Activated CD4-positive, CD25-positive, alpha-beta regulatory T cell treated with anti-CD3 and anti-CD28 coated beads, Interleukin-2, amount 50 U/mL, for 16 hours (primary cell): ENCODE data around the gene PTH2.
A peak's percentile ranks its signal among the peaks of the same experiment; 100 is the strongest.

Experiments used
- DNase-seq: peaks from one replicate; pipeline ENCODE4 v3.0.0-alpha.2; 2020; ENCODE audit warnings: low read depth, low spot score

Gene PTH2

DNA sequence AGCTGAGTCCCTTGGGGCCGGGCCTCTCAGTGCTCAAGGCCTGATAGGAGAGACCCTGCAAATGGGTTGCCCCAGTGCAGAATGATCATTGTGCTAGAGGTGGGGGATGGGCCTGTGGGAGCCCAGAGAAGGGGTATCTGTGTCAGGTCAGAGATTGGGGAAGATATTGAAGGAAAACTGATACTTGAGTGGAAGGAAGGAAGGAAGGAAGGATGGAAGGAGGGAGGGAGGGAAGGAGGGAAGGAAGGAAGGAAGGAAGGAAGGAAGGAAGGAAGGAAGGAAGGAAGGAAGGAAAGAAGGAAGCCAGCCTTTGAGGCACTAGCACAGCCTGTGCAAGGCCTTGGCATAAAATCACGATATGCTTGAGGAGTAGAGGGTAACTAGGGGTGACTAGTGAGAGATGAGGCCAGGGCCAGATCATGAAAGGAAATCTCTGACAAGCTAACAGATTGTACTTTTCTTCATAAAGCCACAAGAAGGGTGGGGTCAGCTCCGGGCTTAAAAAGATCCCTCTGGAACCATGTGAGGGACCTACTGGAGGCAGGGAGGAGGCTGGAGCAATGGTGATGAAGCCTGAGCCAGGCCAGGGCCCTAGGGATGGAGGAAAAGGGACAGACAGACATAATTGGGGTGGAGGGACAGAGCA is 11.4 kb downstream of the PTH2 start:
- DNase-seq, result no peak

DNA sequence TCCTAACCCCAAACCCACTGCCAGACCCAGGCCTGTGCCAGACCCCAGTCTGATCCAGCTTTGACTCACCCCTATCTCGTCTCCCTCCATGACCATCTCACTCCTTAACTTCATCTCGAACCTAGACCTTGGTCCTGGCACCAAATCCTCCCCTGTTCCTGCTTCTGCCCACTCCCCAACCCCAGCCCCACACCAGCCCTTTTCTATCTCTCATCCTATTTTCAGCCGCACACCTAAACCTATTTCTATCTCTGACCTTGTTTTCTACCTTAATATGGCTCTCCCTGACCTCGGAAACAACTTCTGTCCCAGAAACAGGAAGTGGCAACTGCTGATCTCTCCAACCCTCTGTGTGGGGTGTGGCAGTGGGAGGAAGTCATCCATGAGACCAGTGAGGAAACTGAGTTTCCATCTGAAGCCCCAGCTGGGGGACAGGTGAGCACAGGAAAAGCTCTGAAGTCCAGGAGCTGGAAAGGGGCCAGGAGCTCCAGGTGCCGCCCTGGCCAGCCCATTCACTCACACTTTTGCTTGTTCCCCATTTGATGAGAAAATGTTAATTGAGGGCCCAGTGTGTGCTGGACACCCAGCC is 13.7 kb downstream of the PTH2 start:
- no peak for DNase-seq

DNA sequence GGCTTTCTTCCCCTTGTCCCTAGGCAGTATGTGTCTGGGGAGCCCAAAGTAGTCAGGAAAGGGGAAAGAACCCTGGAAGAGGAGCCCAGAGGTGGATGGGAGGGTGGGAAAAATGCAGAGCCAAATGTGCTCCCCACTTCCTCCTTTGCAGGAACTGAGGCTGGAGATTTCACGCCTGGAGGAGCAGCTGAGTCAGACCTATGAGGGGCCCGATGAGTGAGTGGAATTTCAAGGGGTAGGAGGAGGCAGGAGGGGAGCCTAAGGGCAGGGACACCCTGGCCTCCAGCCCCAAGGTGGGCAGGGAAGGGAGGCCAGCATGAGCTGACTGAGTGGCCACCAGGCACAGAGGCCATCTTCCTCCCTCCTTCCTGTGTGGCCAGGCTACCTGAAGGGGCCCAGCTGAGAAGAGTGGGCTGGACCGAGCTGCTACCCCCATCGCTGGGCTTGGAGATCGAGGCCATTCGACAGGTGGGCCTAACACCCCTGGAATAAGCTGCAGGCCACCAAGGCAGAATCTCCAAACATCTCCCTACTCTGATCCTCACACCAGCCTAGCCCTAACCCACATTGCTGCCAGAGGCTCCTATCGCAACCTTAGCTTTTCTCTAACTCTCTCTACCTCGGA is 14.3 kb downstream of the PTH2 start:
- DNase-seq, result no peak

DNA sequence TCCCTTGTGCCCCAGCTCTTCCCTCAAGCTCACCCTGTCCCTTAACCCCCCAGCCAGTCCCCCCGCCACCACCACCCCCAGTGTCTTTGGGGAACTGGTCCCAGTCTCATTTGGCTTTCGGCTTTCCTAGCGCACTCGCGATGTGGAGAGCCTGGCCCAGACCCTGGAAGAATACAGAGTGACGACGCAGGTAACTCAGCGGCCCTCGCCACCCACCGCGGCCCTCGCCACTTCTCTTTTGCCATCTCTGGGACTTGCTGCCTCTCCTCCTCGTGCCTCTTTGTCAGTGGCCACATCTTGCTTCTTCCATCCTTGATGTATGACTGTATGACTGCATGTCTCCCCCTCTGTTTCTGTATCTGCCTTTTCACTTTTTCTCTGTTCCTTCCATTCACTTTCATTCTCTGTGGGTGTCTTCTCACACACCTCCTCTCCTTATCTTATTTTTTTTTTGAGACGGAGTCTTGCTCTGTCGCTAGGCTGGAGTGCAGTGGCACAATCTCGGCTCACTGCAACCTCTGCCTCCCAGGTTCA is 15.7 kb downstream of the PTH2 start:
- DNase-seq, result no peak

DNA sequence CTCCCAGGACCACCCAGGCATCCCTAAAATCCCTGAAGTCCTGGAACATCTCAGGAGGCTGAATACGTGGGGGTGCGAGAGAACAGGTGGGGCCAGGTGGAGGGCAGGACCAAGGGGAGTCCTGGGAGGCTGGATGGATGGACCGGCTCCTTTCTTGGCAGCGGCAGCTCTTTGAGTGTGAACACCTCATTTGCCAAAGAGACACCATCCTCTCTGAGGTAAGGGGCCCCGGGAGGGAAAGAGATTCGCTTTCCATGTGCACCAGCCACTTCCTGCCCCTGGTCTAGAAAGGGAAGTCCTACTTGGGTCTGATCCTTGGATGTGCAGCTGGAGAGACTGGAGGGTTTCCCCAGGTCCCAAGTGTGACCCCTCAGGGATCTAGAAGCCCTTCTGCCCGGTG is 16.2 kb downstream of the PTH2 start:
- no peak for DNase-seq

DNA sequence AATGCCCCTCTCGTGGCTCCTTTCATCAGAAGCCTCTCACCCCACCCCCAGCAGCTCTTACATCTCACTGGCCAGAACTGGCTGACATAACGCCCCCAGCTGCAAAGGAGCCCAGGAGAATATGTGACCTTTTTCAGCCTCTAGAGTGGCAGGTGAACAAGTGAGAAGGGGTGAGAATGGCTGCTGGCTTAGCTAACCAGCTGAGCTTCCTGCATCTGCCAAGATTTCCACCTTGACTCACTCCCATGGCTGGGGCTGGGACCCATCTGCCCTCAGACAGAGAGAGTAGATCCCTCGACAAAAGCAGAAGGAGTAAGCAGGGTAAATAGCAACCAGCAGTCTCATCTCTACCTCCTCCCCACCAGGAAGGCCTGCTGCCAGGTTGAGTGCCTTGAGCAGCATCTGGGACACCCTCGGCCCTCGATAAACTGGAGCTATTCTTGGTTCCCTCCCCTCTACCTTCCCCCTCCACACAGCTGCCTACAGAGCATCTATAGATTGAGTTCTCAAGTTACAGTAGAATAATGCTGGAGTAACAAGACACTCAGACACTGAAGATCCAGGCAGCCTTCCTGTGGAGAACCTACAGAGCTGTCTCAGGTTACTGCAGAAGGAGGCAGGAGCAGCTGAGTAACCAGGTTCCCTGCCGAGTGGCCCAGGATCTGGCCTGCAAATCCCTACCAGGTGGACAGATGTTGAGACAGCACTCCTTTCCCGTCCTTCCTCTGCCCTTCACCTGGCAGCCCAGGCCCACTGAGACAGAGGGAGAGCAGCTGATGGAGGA is 19.6 kb downstream of the PTH2 start:
- DNase-seq, result no peak

DNA sequence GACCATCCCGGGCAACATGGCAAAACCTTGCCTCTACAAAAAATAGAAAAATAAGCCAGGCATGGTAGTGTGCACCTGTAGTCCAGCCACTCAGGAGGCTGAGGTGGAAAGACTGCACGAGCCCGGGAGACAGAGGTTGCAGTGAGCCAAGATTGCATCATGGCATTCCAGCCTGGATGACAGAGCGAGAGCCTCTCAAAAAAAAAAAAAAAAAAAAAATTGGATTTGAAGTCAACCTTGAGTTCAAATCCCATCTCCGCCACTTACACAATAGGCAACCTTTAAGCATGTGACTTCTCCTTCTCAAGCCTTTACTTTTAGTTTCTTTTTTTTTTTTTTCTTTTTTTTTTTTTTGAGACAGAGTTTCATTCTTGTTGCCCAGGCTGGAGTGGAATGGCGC is 23.2 kb downstream of the PTH2 start:
- no peak for DNase-seq

DNA sequence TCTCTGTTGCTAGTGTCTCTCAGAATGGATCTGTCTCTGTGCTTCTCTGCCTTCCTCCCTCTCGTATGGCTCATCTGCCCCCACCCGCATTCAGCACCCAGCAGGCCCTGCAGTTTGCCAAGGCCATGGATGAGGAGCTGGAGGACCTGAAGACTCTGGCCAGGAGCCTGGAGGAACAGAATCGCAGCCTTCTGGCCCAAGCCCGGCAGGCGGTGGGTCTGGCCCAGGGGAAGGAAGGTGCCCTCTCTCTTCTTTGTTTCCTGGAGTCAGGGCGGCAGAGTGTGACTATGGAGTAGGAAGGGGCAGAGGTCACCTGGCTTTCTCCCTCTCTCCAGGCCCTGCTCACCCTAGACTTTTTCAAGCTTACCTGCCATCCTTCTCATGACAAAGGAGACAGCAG is 24.3 kb downstream of the PTH2 start:
- no peak for DNase-seq

DNA sequence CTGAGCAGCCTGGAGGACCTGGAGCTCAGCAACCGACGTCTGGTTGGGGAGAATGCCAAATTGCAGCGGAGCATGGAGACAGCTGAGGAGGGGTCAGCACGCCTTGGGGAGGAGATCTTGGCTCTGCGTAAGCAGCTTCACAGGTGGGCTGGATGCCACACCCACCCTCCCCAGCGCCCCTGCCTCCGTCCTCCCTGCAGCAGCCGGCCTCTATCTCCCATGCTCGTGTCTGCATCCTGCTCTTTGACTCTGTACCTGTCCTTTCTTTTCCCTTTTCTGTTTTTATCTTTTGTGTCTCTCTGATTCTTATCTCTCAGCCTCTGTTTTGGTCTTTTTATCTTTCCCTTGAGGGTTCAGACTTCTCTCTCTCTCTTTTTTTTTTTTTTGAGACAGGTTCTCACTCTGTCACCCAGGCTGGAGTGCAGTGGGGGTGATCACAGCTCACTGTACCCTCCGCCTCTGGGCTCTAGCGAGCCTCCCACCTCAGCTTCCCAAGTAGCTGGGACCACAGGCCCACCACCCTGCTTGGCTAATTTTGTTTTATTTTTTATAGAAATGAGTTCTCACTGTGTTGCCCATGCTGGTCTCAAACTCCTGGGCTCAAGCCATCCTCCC is 25.1 kb downstream of the PTH2 start:
- no peak for DNase-seq

DNA sequence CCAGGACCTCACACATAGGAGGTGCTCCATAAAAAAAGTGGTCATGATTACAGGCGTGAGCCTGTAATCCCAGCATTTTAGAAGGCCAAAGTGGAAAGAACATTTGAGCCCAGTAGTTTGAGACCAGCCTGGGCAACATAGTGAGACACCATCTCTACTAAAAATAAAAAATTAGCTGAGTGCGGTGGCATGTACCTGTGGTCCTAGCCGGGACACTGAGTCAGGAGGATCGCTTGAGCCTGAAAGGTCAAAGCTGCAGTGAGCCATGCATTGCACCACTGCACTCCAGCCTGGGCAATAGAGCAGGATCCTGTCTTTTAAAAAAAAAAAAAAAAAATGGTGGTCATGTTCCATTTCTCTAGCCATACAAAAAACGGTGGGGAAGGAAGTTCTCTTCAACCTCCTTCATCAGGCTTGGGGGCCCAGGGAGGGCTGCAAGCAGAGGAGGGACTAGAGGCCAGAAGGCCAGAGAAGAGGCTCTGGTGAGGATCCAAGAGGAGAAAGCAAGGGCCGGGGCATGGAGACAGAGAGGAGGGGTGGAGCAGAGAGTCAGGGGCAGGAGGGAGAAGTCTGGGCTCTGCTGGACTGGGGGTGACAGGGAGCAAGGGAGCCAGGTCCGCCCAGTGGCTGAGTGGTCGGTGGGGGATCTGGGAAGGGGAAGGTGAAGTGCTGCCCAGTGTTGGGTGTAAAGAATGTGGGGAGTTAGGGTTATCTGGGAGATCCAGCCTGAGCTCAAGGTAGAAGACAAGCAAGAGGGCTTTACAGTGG is 26.3 kb downstream of the PTH2 start:
- no peak for DNase-seq

DNA sequence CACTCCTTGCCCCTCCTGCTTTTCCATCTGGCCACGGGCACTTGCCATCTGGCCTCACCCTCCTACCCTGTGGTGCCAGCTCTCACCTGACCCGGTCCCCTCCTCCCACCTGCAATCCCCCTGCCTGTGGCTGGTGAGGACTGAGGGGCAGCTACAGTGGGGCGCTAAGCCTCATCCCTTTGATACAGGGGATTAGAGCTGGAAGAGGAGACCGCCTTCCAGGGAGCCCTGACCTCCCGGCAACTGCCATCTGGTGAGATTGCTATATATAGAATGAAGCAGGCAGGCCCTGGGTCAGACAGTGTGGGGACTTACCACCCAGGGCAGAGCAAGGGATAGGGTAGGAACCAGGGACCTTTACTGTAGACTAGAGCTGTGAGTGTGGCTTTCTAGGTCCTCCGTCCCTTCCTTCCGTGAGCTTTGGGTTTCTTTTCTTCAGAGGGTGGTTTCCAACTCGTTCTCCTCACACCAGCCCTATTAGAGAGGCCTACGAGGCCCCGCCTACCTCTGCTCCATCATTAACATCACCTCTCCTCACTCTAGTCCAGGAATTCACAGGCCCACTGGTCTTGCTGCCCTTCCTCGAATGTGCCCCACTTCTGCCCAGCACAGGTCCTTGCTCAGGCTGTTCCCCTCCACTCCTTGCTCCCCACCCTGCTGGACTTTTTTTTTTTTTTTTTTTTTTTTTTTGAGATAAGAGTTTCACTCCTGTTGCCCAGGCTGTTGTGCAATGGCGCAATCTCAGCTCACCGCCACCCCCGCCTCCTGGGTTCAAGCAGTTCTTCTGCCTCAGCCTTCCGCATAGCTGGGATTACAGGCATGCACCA is 27.4 kb downstream of the PTH2 start:
- no peak for DNase-seq

DNA sequence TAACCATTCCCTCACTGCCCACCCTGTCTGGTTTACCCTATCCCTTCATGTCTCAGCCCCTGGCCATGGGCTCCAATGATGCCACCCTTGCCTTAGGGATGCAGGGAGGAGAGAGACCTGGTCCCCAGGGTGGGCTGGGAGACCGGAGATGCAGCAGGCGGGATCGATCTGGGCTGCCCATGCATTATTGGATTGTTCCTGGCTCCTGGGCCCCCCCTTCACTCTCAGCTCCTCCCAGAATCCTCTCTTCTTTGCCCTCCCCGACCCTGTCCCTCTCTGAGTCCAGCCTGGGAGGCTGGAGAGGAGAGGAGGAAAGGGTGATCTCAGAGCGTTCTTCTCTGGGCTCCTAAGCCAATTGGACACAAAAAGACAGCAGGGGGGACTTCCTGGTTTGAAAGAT is 29.4 kb downstream of the PTH2 start:
- DNase-seq, result no peak

DNA sequence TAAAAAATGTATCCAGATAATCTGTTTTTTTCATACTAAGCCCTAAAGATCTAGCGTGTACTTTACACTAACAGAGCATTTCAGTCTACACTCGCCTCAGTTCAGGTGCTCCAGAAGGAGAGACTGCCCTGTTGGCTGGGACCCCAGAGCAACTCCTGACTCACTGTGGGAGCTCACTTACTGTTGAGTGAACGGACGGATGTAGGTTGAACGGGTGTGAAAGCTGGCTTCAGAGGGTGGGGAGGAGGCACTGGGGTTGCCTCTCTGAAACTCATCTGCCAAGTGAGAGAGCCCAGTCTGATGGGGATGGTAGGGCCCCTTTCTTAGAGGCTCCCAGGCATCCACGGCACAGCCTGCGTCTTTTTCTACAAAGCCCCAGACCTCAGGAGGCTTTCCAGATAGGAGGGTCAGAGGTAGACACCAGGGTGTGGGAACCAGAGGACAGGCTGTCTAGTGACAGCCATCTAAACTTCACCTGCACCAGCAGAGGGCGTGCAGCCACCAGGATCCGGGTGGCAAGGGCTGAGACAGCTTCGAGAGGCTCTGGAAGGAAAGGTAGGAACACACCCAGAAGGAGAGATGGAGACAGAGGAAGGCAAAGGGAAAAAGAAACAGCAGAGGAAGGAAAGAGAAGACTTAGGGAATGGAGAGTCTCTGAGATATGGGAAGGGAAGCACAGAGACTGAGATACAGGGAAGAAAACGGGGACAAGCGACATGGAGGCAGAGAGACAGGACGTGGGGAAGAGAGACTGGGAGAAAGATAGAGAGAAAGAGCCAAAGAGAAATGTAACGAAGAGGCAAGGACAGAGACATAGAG is 31.5 kb downstream of the PTH2 start:
- DNase-seq, result peak; percentile 68

DNA sequence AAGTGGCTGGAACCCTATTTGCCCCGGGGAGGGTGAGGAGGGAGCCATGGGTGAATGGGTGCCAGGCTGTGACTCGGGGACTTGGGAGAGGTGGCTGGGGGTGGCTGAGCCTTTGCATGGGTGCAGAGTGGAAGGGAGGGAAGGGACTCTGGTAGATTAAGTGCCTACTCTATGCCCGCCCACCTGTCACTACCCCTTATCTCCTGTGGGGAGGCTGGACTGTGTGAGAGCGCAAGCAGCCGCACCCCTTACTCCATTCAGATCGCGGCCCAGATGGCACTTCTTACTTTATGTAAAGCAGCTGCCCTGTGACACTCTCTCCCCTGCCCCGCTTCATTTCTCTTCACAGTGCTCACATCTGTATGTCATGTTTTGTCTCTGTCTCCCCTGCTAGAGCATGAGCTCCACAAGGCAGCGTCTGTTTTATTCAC is 32.3 kb downstream of the PTH2 start:
- DNase-seq, result no peak

DNA sequence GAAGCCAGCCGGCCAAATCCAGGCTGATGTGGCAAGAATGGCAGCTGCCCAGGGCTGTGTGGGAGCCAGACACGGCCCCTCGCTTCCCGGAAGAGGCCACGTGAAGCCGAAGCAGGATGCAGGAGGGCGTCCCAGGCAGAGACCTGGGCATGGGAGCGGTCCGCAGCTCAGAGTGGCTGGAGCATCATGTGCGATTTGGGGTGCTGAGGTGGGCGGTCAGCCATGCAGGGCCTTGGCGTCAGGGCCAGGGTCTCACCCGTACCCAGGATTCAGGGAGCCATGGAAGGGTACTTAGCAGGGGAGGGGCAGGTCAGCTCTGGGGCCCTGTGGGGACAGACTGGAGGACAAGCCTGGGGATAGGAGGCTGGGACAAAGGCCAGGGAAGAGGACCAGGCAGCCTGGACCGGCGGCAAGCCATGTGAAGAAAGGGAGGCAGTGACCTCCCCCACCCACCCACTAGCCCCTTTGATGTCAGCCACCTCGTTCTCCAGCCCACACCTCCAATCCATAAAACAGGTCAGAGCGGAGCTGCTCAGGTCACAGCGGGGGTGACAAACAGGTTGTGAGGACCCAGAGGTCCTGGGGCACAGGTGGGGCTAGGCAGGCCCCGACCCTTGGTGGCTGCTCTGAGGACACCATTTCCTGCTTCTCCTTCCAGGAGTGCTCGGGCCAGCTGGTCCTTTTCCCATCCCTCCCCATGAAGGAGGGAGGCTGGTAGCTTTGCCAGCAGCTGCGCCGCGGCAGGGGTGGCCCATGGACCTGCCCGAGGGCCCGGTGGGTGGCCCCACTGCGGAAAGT is 32.9 kb downstream of the PTH2 start:
- DNase-seq, result no peak

DNA sequence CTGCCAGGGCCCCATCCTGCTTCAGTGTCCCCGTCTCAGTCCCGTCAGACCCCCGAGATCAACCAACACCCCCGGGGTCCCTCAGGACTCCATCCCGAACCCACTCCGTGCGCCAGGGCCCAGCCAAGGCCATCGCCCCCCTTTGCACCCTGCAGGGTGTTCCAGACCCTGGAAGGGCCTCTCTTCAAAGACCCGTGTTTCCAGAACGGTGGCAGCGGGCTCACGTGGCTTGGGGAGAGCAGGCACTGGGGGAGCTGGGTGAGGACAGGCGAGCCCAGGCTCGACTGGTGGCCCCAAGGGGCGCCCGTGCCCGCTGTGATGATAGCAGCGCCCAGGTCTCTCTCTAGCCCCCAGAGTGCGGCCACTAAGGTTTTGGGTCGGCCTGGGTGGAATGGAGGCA is 33.8 kb downstream of the PTH2 start:
- DNase-seq, result no peak

DNA sequence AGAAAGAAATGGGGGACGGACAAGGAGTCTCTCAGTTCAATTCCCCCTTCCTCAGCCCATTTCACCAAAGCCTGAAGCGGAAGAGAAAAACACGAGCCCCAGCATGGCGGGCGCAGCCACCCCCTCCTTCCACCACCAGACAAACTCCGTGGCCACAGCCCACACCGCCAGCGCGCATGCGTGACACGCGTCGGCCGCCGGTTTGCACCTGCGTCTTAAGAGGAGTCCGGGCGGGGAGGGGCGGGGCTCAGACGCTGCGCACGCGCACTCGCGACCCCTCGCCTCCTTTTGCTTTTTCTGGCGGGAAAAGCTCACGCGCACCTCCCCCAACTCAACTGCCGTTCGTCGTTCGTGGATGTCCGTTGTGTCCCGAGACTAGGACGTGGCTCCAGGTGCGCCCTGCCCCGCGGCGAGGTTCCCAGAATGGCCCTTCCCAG is 35.3 kb downstream of the PTH2 start, which contains the start of gene KASH5:
Gene KASH5 (plus strand): TSS at position 314 of the 437 bp plus-strand sequence. CDS start 2,635 bp downstream, outside the sequence.
- peak; percentile 81 for DNase-seq

DNA sequence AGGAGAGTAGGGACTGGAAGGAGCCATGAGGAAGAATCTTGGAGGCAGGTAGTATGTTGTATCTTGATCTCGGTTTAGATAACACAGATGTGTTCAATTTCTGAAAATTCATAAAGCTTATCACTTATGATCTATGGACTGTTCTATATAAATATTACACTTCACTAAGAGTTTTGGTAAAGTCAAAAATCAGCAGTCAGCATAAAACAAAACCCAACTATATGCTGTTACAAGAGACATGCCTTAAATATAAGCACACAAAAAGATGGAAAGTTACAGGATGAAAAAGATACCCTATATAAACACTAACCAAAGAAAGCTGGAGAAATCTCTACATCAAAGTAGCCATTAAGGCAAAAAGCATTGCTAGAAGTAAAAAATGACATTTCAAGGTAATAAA is 39.6 kb downstream of the PTH2 start:
- no peak for DNase-seq
